Spleen (tissue), 11 donors: Measurements from ENCODE around the gene DMAC2L. TPM values are rescaled to one million over a fixed set of nuclear protein-coding genes. Genes with fewer than 3 reads are reported as not detected.

Experiments used
- DNase-seq: peaks from one replicate; pipeline ENCODE4 v3.0.0-alpha.2; 2020
- H3K27ac ChIP-seq, 8 donors: fragments of 200-600 bp; sonication (generic) in 7 of 8; 1 replicate in 4 of 8; 2 replicates in 4 of 8; pipeline versions ENCODE4 v1.5.0 to v1.8.0; 2016 to 2021; ENCODE audit warnings: inconsistent platforms in 4 of 8, mild to moderate bottlenecking in 4 of 8, moderate library complexity in 1 of 8
- H3K27me3 ChIP-seq, 7 donors: fragments of 200-600 bp; sonication (generic) in 6 of 7; replicated peaks in 1 of 7; 1 replicate in 4 of 7; 2 replicates in 3 of 7; pipeline versions ENCODE4 v1.5.0 to v1.8.0; 2016 to 2021; ENCODE audit warnings: inconsistent platforms in 3 of 7, mild to moderate bottlenecking in 1 of 7
- H3K36me3 ChIP-seq, 6 donors: fragments of 200-600 bp; sonication (generic) in 5 of 6; 1 replicate in 4 of 6; 2 replicates in 2 of 6; pipeline versions ENCODE4 v1.5.0 to v1.8.0; 2016 to 2021; ENCODE audit warnings: inconsistent platforms in 2 of 6
- H3K4me1 ChIP-seq, 6 donors: fragments of 200-600 bp; sonication (generic) in 5 of 6; 1 replicate in 3 of 6; 2 replicates in 3 of 6; pipeline versions ENCODE4 v1.5.0 to v1.8.0; 2016 to 2021; ENCODE audit warnings: inconsistent platforms in 3 of 6
- H3K4me3 ChIP-seq, 8 donors: fragments of 200-600 bp; sonication (generic) in 7 of 8; 1 replicate in 4 of 8; 2 replicates in 4 of 8; pipeline versions ENCODE4 v1.5.0 to v1.8.0; 2016 to 2021; ENCODE audit warnings: inconsistent platforms in 4 of 8, mild to moderate bottlenecking in 4 of 8, moderate library complexity in 2 of 8
- H3K9me3 ChIP-seq, 8 donors: fragments of 200-600 bp; sonication (generic) in 7 of 8; 1 replicate in 4 of 8; 2 replicates in 4 of 8; pipeline versions ENCODE4 v1.5.0 to v1.8.0; 2016 to 2021; ENCODE audit warnings: inconsistent platforms in 4 of 8
- POLR2A ChIP-seq, 3 donors: fragments of 450-650 bp; IDR thresholded peaks; one replicate each; pipeline ENCODE4 v1.5.1; 2017; ENCODE audit warnings: antibody characterized with exemption in 3 of 3, mild to moderate bottlenecking in 1 of 3
- POLR2AphosphoS5 ChIP-seq, 3 donors: sonication (generic); formaldehyde crosslinking; IDR thresholded peaks; one replicate each; pipeline ENCODE4 v1.5.1; 2017; ENCODE audit warnings: antibody characterized with exemption in 3 of 3
- WGBS, 5 donors: extraction: QIAGEN DNeasy Blood & Tissue Kit in 3 of 5; methylation state at CpG; one replicate each; pipeline versions ENCODE4 v1.1.5 to v1.1.7; 2013 to 2018; 5-methylcytosine and 5-hydroxymethylcytosine counted together
- intact Hi-C: fragments of 100-400 bp; cut with DNase I; formaldehyde crosslinking; loops from one replicate; pipeline ENCODE4 v1.15.0; 2023; ENCODE audit warnings: low total_unique reads
- polyA plus RNA-seq, 3 donors: library from polyadenylated mRNA; stranded (reverse); fragments of 200-250 nt; gene quantifications; one replicate each; pipeline ENCODE4 v1.2.1, GENCODE V29; 2013
- total RNA-seq, 7 donors: library from RNA; depleted of rRNA in 3 of 7; stranded (reverse); fragments of >200 nt in 3 of 7; fragmentation: NEBNext Ultra II Directional in 4 of 7; extraction: Animal tissue kit (Norgen Biotek cat#: 25700) in 4 of 7; gene quantifications; one replicate each; pipeline versions ENCODE4 v1.1.0 to v1.2.1, GENCODE V29; 2016 to 2021
- TF ChIP-seq, protein P1 (sequence below), 11 experiments: fragments of 200-600 bp in 7 of 11; fragments of 450-650 bp in 4 of 11; sonication (generic) in 4 of 11; IDR thresholded peaks in 8 of 11; conservative IDR thresholded peaks in 3 of 11; 1 replicate in 7 of 11; 2 replicates in 4 of 11; pipeline versions ENCODE4 v1.4.0 to v1.8.0; 2016 to 2021; ENCODE audit warnings: antibody characterized with exemption in 11 of 11, inconsistent platforms in 4 of 11, mild to moderate bottlenecking in 1 of 11
- donor health status: healthy with polysubstance abuse.
- donor health status: DM: no; HTN: no; CAD: no; lungs with moderate emphysema.
- donor health status: DM: no; HTN: no; CAD: no.
- donor health status: Bipolar disorder and iron deficiency.
- donor health status: healthy.
- donor health status: DM: no; HTN: no; CAD: no.
- donor health status: DM: yes; HTN: yes; CAD: no.

Gene DMAC2L
- total and polyA plus RNA-seq, 10 donors: 10.0 to 24.7 (median 18.5) TPM

GRCh38 chr14:50366115-50366514, 54.0 kb downstream of the DMAC2L start:
- TF ChIP-seq, protein P1, sequence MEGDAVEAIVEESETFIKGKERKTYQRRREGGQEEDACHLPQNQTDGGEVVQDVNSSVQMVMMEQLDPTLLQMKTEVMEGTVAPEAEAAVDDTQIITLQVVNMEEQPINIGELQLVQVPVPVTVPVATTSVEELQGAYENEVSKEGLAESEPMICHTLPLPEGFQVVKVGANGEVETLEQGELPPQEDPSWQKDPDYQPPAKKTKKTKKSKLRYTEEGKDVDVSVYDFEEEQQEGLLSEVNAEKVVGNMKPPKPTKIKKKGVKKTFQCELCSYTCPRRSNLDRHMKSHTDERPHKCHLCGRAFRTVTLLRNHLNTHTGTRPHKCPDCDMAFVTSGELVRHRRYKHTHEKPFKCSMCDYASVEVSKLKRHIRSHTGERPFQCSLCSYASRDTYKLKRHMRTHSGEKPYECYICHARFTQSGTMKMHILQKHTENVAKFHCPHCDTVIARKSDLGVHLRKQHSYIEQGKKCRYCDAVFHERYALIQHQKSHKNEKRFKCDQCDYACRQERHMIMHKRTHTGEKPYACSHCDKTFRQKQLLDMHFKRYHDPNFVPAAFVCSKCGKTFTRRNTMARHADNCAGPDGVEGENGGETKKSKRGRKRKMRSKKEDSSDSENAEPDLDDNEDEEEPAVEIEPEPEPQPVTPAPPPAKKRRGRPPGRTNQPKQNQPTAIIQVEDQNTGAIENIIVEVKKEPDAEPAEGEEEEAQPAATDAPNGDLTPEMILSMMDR (IDR thresholded peaks at IDR 0.05 in 8 of 11, conservative IDR thresholded peaks at IDR 0.05 in 3 of 11): no peak
- no peak for TF ChIP-seq POLR2AphosphoS5 (IDR thresholded peaks at IDR 0.05)
- TF ChIP-seq POLR2A (IDR thresholded peaks at IDR 0.05): no peak
- Histone ChIP-seq H3K27me3 (no peaks in the 10 kb centered on the region), H3K4me1 (peaks cover 11 to 61% (median 37%) of the 10 kb centered on the region in 6 donors), H3K4me3 (no peak overlapping the region), H3K9me3 (no peaks in the 10 kb centered on the region), H3K36me3 (no peaks in the 10 kb centered on the region), H3K27ac (peak overlapping the region in 7 of 8 donors; percentile 19 to 94 (median 52))
- no peak for DNase-seq
- intact Hi-C loops: no loop called here
- 66 to 77% (median 74%) methylated on average over 3 of the region's 3 CpGs for WGBS, 5 donors

- Histone ChIP-seq H3K4me3 (no peak overlapping the region), H3K9me3 (no peaks in the 10 kb centered on the region), H3K36me3 (no peaks in the 10 kb centered on the region), H3K27ac (peak overlapping the region in 7 of 8 donors; percentile 19 to 94 (median 52)), H3K27me3 (no peaks in the 10 kb centered on the region), H3K4me1 (peaks cover 11 to 56% (median 37%) of the 10 kb centered on the region in 6 donors)
- no peak for DNase-seq
- TF ChIP-seq POLR2AphosphoS5 (IDR thresholded peaks at IDR 0.05) (no peak), POLR2A (IDR thresholded peaks at IDR 0.05) (no peak)
- TF ChIP-seq, protein P1 (IDR thresholded peaks at IDR 0.05 in 8 of 11, conservative IDR thresholded peaks at IDR 0.05 in 3 of 11): no peak
- intact Hi-C loops: no loop called here
- 71 to 83% (median 78%) methylated on average over 4 of the region's 4 CpGs for WGBS, 5 donors
Measured at GRCh38 chr14:50366589-50366988, 54.5 kb downstream of the DMAC2L start.

- WGBS, 5 donors: 91 to 100% (median 95%) methylated on average over 3 to 4 of the region's 4 CpGs
- H3K36me3 ChIP-seq: no peaks in the 10 kb centered on the region
- no peaks in the 10 kb centered on the region for H3K9me3 ChIP-seq
Measured at GRCh38 chr14:50371546-50371945, 59.4 kb downstream of the DMAC2L start.

DNA sequence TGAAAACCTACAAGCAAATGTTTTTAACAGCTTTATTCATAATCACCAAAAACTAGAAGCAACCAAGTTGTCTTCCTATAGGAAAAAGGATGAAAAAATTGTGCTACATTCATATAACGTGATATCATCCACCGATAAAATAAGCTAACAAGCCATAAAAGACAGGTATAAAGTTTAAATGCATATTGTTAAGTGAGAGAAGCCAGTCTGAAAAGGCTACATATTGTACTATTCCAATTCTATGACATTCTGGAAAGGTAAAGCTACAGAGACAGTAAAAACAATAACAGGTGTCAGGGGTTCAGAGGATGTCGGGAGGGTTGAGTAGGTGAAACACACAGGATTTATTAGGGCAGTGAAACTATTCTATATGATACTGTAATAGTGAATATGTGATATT, 61.8 kb downstream of the DMAC2L start:
- Histone ChIP-seq H3K4me1 (no peaks in the 10 kb centered on the region), H3K36me3 (peaks cover 0 to 3% (median 0%) of the 10 kb centered on the region in 6 donors), H3K27ac (no peak overlapping the region), H3K4me3 (no peak overlapping the region), H3K27me3 (no peaks in the 10 kb centered on the region), H3K9me3 (no peaks in the 10 kb centered on the region)
- intact Hi-C loops: no loop called here
- TF ChIP-seq POLR2AphosphoS5 (IDR thresholded peaks at IDR 0.05): no peak
- TF ChIP-seq POLR2A (IDR thresholded peaks at IDR 0.05): no peak
- TF ChIP-seq, protein P1 (IDR thresholded peaks at IDR 0.05 in 8 of 11, conservative IDR thresholded peaks at IDR 0.05 in 3 of 11): no peak
- WGBS, 5 donors: 84 to 97% (median 95%) methylated on average over 3 of the region's 3 CpGs
- no peak for DNase-seq

More at GRCh38 chr14:50371546-50371945, 59.4 kb downstream of the DMAC2L start:
- TF ChIP-seq, protein P1 (IDR thresholded peaks at IDR 0.05 in 8 of 11, conservative IDR thresholded peaks at IDR 0.05 in 3 of 11): no peak
- no peak for TF ChIP-seq POLR2A (IDR thresholded peaks at IDR 0.05)
- TF ChIP-seq POLR2AphosphoS5 (IDR thresholded peaks at IDR 0.05): no peak
- Histone ChIP-seq H3K4me3 (no peak overlapping the region), H3K4me1 (peaks cover 0 to 6% (median under 1%) of the 10 kb centered on the region in 6 donors), H3K27me3 (no peaks in the 10 kb centered on the region), H3K27ac (no peak overlapping the region)
- intact Hi-C loops: no loop called here
- no peak for DNase-seq
